ENCODE results near the gene HOTAIR. TPM values are rescaled to one million over a fixed set of nuclear protein-coding genes. Genes with fewer than 3 reads are reported as not detected.

The HOTAIR gene
- total RNA-seq, 1 donor from 2014 or later, result 1.8 TPM

DNA sequence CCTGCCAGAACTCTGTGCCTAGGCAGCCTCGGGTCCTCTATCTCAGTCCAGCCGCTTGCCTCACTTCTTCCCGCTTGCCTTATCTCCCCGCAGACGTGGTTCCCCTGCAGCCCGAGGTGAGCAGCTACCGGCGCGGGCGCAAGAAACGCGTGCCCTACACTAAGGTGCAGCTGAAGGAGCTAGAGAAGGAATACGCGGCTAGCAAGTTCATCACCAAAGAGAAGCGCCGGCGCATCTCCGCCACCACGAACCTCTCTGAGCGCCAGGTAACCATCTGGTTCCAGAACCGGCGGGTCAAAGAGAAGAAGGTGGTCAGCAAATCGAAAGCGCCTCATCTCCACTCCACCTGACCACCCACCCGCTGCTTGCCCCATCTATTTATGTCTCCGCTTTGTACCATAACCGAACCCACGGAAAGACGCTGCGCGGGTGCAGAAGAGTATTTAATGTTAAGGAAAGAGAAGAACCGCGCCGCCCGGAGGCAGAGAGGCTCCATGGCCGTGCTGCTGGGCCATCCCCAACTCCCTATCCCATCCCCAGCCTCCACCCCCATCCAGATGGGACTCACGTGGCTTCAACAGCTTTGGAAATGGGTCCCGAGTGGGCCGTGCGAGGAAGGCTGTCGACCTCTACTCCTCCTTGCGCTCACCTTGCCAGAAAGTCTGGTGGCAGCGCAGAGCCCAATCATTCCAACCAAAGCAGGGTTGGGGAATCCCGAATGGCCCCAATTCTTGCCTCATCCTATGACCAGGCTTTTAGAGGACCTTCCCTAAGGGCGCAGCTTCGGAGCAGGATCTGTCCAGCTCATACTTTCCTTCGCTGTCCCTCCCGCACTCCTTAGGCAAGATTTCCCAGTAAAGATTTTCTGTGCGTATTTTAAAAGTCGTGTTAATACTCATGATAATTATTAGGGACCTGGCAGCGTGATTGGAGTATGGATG lies 29.6 kb downstream of the HOTAIR start:
- Mint-ChIP-seq H3K27me3 (ENCODE audit: low read depth) (peaks cover 98% of the 10 kb centered on the region), H3K27ac (no peak overlapping the region)

DNA sequence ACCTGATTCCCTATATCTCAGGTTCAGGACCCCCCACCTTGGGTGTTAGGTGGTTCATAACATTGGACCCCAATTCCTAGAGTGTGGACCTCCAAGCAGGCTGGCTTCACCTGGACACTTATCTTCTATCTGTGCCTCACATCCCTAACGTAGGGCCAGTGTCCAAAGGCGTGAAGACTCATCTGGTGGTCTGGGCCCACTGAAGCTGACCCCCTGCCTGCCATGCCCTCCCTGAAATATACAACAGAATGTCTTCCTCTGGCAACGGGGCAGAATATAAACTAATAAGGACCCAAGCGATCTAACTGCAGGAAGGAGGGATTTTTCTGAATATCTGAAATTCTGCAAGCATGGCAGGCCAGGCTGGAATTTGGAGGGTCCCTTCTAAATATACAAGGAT lies 30.5 kb downstream of the HOTAIR start:
- Mint-ChIP-seq H3K4me3 (no peak overlapping the region), H3K4me1 (peaks cover 7% of the 10 kb centered on the region)

More for the DNA sequence above, 29.6 kb downstream of the HOTAIR start:
- H3K9me3 Mint-ChIP-seq, result no peaks in the 10 kb centered on the region
- DNase-seq (ENCODE audit: low spot score in 2 of 2, unreplicated experiment in 2 of 2), result no peak
- H3K4me3 Mint-ChIP-seq, result no peak overlapping the region
- TF ChIP-seq, protein P1, sequence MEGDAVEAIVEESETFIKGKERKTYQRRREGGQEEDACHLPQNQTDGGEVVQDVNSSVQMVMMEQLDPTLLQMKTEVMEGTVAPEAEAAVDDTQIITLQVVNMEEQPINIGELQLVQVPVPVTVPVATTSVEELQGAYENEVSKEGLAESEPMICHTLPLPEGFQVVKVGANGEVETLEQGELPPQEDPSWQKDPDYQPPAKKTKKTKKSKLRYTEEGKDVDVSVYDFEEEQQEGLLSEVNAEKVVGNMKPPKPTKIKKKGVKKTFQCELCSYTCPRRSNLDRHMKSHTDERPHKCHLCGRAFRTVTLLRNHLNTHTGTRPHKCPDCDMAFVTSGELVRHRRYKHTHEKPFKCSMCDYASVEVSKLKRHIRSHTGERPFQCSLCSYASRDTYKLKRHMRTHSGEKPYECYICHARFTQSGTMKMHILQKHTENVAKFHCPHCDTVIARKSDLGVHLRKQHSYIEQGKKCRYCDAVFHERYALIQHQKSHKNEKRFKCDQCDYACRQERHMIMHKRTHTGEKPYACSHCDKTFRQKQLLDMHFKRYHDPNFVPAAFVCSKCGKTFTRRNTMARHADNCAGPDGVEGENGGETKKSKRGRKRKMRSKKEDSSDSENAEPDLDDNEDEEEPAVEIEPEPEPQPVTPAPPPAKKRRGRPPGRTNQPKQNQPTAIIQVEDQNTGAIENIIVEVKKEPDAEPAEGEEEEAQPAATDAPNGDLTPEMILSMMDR (IDR thresholded peaks at IDR 0.05; ENCODE audit: unreplicated experiment), result no peak
- peaks cover 2% of the 10 kb centered on the region for H3K36me3 Mint-ChIP-seq
- peaks cover under 1% of the 10 kb centered on the region for H3K4me1 Mint-ChIP-seq

DNA sequence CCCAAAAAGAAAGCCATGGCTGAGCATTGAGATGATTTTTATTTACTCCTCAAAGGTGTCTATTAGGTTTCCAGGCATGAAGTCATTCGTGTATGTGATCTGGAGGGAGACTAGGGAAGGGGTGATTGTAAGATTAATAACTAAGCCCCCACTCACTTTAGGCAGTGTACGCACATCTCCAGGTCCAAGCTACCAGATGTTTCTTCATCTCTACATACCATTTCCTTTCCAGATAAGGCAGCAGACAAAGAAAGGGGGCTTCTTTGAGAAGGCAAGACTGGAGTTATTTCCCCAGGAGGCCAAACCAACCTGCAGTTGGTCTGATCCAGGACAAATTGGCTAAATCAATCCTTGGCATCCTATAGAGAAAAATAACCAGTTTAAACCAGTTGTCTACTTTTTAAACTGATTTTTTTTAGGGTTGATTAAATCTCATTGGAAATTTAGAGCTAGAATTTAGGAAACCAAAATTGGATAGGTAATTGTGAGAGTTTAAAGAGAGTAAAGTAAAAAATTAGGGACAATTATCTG lies 32.2 kb downstream of the HOTAIR start:
- TF ChIP-seq, protein P1 (IDR thresholded peaks at IDR 0.05; ENCODE audit: unreplicated experiment), result no peak
- Mint-ChIP-seq H3K4me3 (no peak overlapping the region), H3K4me1 (peaks cover 11% of the 10 kb centered on the region), H3K9me3 (no peaks in the 10 kb centered on the region), H3K27ac (no peak overlapping the region), H3K36me3 (peaks cover 2% of the 10 kb centered on the region), H3K27me3 (ENCODE audit: low read depth) (peaks cover 95% of the 10 kb centered on the region)
- DNase-seq (ENCODE audit: low spot score in 2 of 2, unreplicated experiment in 2 of 2), result no peak

More for the DNA sequence above, 30.5 kb downstream of the HOTAIR start:
- peaks cover 2% of the 10 kb centered on the region for H3K36me3 Mint-ChIP-seq
- H3K27me3 Mint-ChIP-seq (ENCODE audit: low read depth), result peaks cover 98% of the 10 kb centered on the region
- H3K9me3 Mint-ChIP-seq, result no peaks in the 10 kb centered on the region
- no peak for DNase-seq (ENCODE audit: low spot score in 2 of 2, unreplicated experiment in 2 of 2)
- no peak overlapping the region for H3K27ac Mint-ChIP-seq
- TF ChIP-seq, protein P1 (IDR thresholded peaks at IDR 0.05; ENCODE audit: unreplicated experiment), result no peak

DNA sequence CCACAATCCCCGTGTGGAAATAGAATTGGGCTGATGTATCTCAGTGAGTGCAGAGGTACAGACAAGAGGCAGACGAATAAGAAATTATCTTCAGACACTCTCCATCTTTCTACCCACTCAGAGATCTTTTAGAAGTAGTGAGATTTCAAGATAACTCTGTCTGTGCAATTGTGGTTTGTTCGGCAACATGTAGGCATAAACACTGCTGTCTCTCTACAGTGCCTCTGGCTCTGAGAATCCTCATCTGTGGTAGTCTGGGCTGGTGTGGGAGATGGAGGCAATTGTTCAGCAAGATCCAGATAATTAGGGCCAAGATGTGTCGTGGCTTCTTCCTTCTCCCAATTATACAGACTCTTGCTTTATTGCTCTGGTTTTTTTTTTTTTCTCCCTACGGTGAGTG lies 33.0 kb downstream of the HOTAIR start:
- no peak for DNase-seq (ENCODE audit: low spot score in 2 of 2, unreplicated experiment in 2 of 2)
- H3K27ac Mint-ChIP-seq, result no peak overlapping the region
- peaks cover 2% of the 10 kb centered on the region for H3K36me3 Mint-ChIP-seq
- H3K9me3 Mint-ChIP-seq, result no peaks in the 10 kb centered on the region
- H3K4me3 Mint-ChIP-seq, result no peak overlapping the region
- peaks cover 95% of the 10 kb centered on the region for H3K27me3 Mint-ChIP-seq (ENCODE audit: low read depth)
- peaks cover 11% of the 10 kb centered on the region for H3K4me1 Mint-ChIP-seq
- TF ChIP-seq, protein P1 (IDR thresholded peaks at IDR 0.05; ENCODE audit: unreplicated experiment), result no peak

DNA sequence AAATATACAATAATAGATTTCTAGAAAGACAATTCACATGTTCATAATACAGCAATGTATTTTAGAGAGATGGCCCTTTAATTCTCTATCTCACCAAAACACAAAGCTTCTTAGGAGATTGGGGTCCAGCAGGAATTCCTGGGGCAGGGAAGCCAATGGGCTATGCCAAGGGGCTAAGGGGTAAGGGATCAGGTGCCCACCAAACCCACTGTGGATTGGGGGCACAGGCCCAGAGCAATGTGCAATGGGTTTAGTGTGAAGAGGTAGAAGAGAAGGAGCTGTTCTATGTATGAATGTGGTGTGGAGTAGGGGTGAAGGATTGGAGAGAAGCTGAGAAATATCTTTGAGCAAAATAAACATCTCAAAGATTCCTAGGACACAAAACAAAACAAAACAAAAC lies 33.6 kb downstream of the HOTAIR start:
- Mint-ChIP-seq H3K36me3 (peaks cover 2% of the 10 kb centered on the region), H3K27me3 (ENCODE audit: low read depth) (peaks cover 95% of the 10 kb centered on the region)

More for the DNA sequence above, 33.6 kb downstream of the HOTAIR start:
- no peak for DNase-seq (ENCODE audit: low spot score in 2 of 2, unreplicated experiment in 2 of 2)
- Mint-ChIP-seq H3K27ac (no peak overlapping the region), H3K4me1 (peaks cover 11% of the 10 kb centered on the region), H3K4me3 (no peak overlapping the region), H3K9me3 (no peaks in the 10 kb centered on the region)
- TF ChIP-seq, protein P1 (IDR thresholded peaks at IDR 0.05; ENCODE audit: unreplicated experiment), result no peak

Data from mesothelial cell of epicardium (in vitro differentiated cells).